SK-N-SH (cell line): ENCODE measurements around the gene OTUD4. TPM values are rescaled to one million over a fixed set of nuclear protein-coding genes. Genes with fewer than 3 reads are reported as not detected.
"Not testable (repeated sequence)": the region's sequence is repeated elsewhere in the genome, so short reads cannot be mapped to it uniquely, and the experiment has no call there.

Experiments used
- CTCF ChIA-PET: fragments of 300-600, 350-600 bp; formaldehyde crosslinking; extraction: SDS; loops from one replicate; lab custom pipeline; 2021; lab: Yijun Ruan, JAX
- POLR2A ChIA-PET: fragments of 350-600 bp; sonication (Branson Sonifier 250); formaldehyde crosslinking; extraction: SDS; loops from one replicate; lab custom pipeline; 2020; ENCODE audit warnings: antibody characterized with exemption, inconsistent platforms; lab: Yijun Ruan, JAX
- DNase-seq: peaks from one replicate; pipeline ENCODE4 v3.0.0; 2012
- H2AFZ ChIP-seq: fragments of 200-600 bp; sonication (generic); 2 replicates; pipeline ENCODE4 v1.8.1; 2016; ENCODE audit warnings: antibody characterized with exemption, mild to moderate bottlenecking, low read depth
- H3F3A ChIP-seq: fragments of 200-600 bp; sonication (generic); replicated peaks from 2 replicates; pipeline ENCODE3; 2016; ENCODE audit warnings: antibody characterized with exemption, mild to moderate bottlenecking; ENCODE audit not compliant: insufficient read depth
- H3K27ac ChIP-seq, 2 experiments: fragments of 200-500 bp in 1 of 2; fragments of 200-600 bp in 1 of 2; sonication (Bioruptor generic) in 1 of 2; sonication (generic), shearing (Covaris generic) in 1 of 2; 2 replicates each; pipeline versions ENCODE4 v1.5.1 to v1.6.1; 2014 to 2016; ENCODE audit warnings: low read depth in 2 of 2, inconsistent platforms in 1 of 2, low read length in 1 of 2, mild to moderate bottlenecking in 1 of 2, mixed read lengths in 1 of 2
- H3K27me3 ChIP-seq: fragments of 200-600 bp; sonication (generic), shearing (Covaris generic); 2 replicates; pipeline ENCODE4 v1.6.1; 2016; ENCODE audit warnings: mixed run types; ENCODE audit not compliant: insufficient read depth
- H3K36me3 ChIP-seq, 2 experiments: fragments of 200-500 bp in 1 of 2; fragments of 200-600 bp in 1 of 2; sonication (Bioruptor generic) in 1 of 2; sonication (generic) in 1 of 2; replicated peaks in 1 of 2; 2 replicates each; pipeline versions ENCODE3 to v1.5.1; 2014 to 2016; ENCODE audit warnings: low read length in 1 of 2, mild to moderate bottlenecking in 1 of 2; ENCODE audit not compliant: insufficient read depth in 2 of 2, control insufficient read depth in 1 of 2
- H3K4me1 ChIP-seq, 2 experiments: fragments of 200-500 bp in 1 of 2; fragments of 200-600 bp in 1 of 2; sonication (Bioruptor generic) in 1 of 2; sonication (generic), shearing (Covaris generic) in 1 of 2; 2 replicates each; pipeline versions ENCODE4 v1.5.1 to v1.6.1; 2014 to 2016; ENCODE audit warnings: low read depth in 1 of 2, low read length in 1 of 2, mixed run types in 1 of 2; ENCODE audit not compliant: insufficient read depth in 2 of 2, control insufficient read depth in 1 of 2
- H3K4me2 ChIP-seq: fragments of 200-600 bp; sonication (generic), shearing (Covaris generic); 2 replicates; pipeline ENCODE4 v1.6.1; 2017; ENCODE audit warnings: mixed run types
- H3K4me3 ChIP-seq, 2 experiments: fragments of 200-500 bp in 1 of 2; fragments of 200-600 bp in 1 of 2; sonication (Bioruptor generic) in 1 of 2; sonication (generic), shearing (Covaris generic) in 1 of 2; 2 replicates each; pipeline versions ENCODE4 v1.5.1 to v1.8.1; 2014 to 2016; ENCODE audit warnings: low read depth in 2 of 2, inconsistent platforms in 1 of 2, low read length in 1 of 2, mild to moderate bottlenecking in 1 of 2, mixed read lengths in 1 of 2, moderate library complexity in 1 of 2
- H3K79me2 ChIP-seq: fragments of 200-600 bp; sonication (generic); 2 replicates; pipeline ENCODE4 v1.8.1; 2017; ENCODE audit warnings: mild to moderate bottlenecking; ENCODE audit not compliant: insufficient read depth
- H3K9ac ChIP-seq: fragments of 200-600 bp; sonication (generic); 2 replicates; pipeline ENCODE4 v1.6.1; 2017; ENCODE audit warnings: mixed run types
- H3K9me2 ChIP-seq: fragments of 200-600 bp; sonication (generic); 2 replicates; pipeline ENCODE4 v1.6.1; 2017; ENCODE audit warnings: mixed run types
- H3K9me3 ChIP-seq: fragments of 200-600 bp; sonication (generic); 2 replicates; pipeline ENCODE4 v1.6.1; 2017; ENCODE audit warnings: mixed run types, mild to moderate bottlenecking, moderate library complexity
- H4K20me1 ChIP-seq: fragments of 200-600 bp; sonication (generic); 2 replicates; pipeline ENCODE4 v1.6.1; 2017; ENCODE audit warnings: mild to moderate bottlenecking, mixed run types; ENCODE audit not compliant: insufficient read depth
- CHD2 ChIP-seq: fragments of 150-350 bp; IDR thresholded peaks from 2 replicates; pipeline ENCODE4 v1.6.1; 2018; ENCODE audit warnings: low read length; ENCODE audit not compliant: partially characterized antibody
- FOXM1 ChIP-seq: IDR thresholded peaks from 2 replicates; pipeline ENCODE4 v1.4.0; 2012; ENCODE audit warnings: low read depth, mild to moderate bottlenecking
- IRF3 ChIP-seq: fragments of 150-350 bp; IDR thresholded peaks from 2 replicates; pipeline ENCODE4 v1.6.1; 2016; ENCODE audit warnings: mild to moderate bottlenecking, low read depth, low read length
- NFIC ChIP-seq: IDR thresholded peaks from 2 replicates; pipeline ENCODE4 v1.4.0; 2012; ENCODE audit warnings: borderline replicate concordance
- PBX3 ChIP-seq: IDR thresholded peaks from 2 replicates; pipeline ENCODE4; 2012
- RCOR1 ChIP-seq: fragments of 150-350 bp; IDR thresholded peaks from 2 replicates; pipeline ENCODE4 v1.6.1; 2017; ENCODE audit warnings: antibody characterized with exemption, low read length
- RFX5 ChIP-seq: IDR thresholded peaks from 2 replicates; pipeline ENCODE4 v1.6.1; 2012; ENCODE audit warnings: mild to moderate bottlenecking, improper control_type of control experiment, low read length
- TAF1 ChIP-seq: IDR thresholded peaks from 2 replicates; pipeline ENCODE4 v1.6.1; 2012; ENCODE audit warnings: low read depth, mild to moderate bottlenecking, low read length, moderate library complexity, borderline replicate concordance
- TCF12 ChIP-seq: IDR thresholded peaks from 2 replicates; pipeline ENCODE4 v1.4.0; 2012
- WGBS: methylation state at CpG from one replicate; pipeline ENCODE4 v1.1.6; 2017; ENCODE audit warnings: low lambda C conversion rate; 5-methylcytosine and 5-hydroxymethylcytosine counted together
- polyA plus RNA-seq, 3 experiments: library from polyadenylated mRNA; depleted of rRNA; stranded (reverse); fragments of >200 nt; gene quantifications; 2 replicates each; pipeline ENCODE4 v1.2.3, GENCODE V29; 2012

Gene OTUD4
- polyA plus RNA-seq, 1 of the 3 experiments (the other 2 are of a cell fraction), result 8.5 TPM

- no peak overlapping the region for H2AFZ ChIP-seq
- CTCF ChIA-PET, result interaction anchor here (0.6 to 1.4 kb wide), 4 partner anchors 23 to 463 kb away, joined by 3 read pairs; no protein-coding TSS in a partner anchor
- DNase-seq, result no peak
- no peaks in the 10 kb centered on the region for H3K27me3 ChIP-seq
- H3K9ac ChIP-seq, result no peak overlapping the region
- 93% methylated on average over 1 of the region's 1 CpG for WGBS
- H3K9me3 ChIP-seq, result no peaks in the 10 kb centered on the region
- POLR2A ChIA-PET, result no interaction called here
- no peaks in the 10 kb centered on the region for H3K4me1 ChIP-seq
- peaks cover 3% of the 10 kb centered on the region; the same call in 1 of the 2 replicates for H3K79me2 ChIP-seq
- no peaks in the 10 kb centered on the region for H3K9me2 ChIP-seq
- H3K4me2 ChIP-seq, result no peak overlapping the region
- H3K27ac ChIP-seq, result no peak overlapping the region
- no peaks in the 10 kb centered on the region for H3F3A ChIP-seq
- no peak overlapping the region for H3K4me3 ChIP-seq
- peaks cover 54 to 70% of the 10 kb centered on the region in 2 experiments for H3K36me3 ChIP-seq
- H4K20me1 ChIP-seq, result no peaks in the 10 kb centered on the region
- TF ChIP-seq TCF12 (no peak), NFIC (no peak), PBX3 (no peak), RCOR1 (no peak), CHD2 (no peak), FOXM1 (no peak)
- TF ChIP-seq, all 33 proteins: peak for 0
Measured at GRCh38 chr4:145153904-145154298, 26.5 kb downstream of the OTUD4 start.

- Histone ChIP-seq H3K27ac (no peak overlapping the region), H3K36me3 (peaks cover 55 to 69% of the 10 kb centered on the region in 2 experiments), H3K27me3 (no peaks in the 10 kb centered on the region), H4K20me1 (no peaks in the 10 kb centered on the region)
- DNase-seq, result no peak
- no peak for TF ChIP-seq IRF3
- TF ChIP-seq, all 33 proteins: peak for 0
- Histone ChIP-seq H3K4me3 (no peak overlapping the region), H3K79me2 (peaks cover 3% of the 10 kb centered on the region; the same call in 1 of the 2 replicates), H3F3A (no peaks in the 10 kb centered on the region), H3K4me2 (no peak overlapping the region), H3K4me1 (no peaks in the 10 kb centered on the region), H2AFZ (no peak overlapping the region), H3K9ac (no peak overlapping the region), H3K9me3 (no peaks in the 10 kb centered on the region), H3K9me2 (no peaks in the 10 kb centered on the region)
- ChIA-PET CTCF (interaction anchor here (0.9 to 1.4 kb wide), 3 partner anchors 14 to 26 kb away, joined by 3 read pairs; no protein-coding TSS in a partner anchor), POLR2A (no interaction called here)
- WGBS, result 94% methylated on average over 2 of the region's 2 CpGs
Measured at GRCh38 chr4:145153181-145153903, 27.0 kb downstream of the OTUD4 start.

- Histone ChIP-seq H3K9ac (no peak overlapping the region), H3K79me2 (no peaks in the 10 kb centered on the region), H3K4me3 (no peak overlapping the region), H3K36me3 (peaks cover 81 to 83% of the 10 kb centered on the region in 2 experiments), H3K4me2 (no peak overlapping the region), H3K4me1 (no peaks in the 10 kb centered on the region), H4K20me1 (no peaks in the 10 kb centered on the region), H3K27me3 (no peaks in the 10 kb centered on the region), H3K9me2 (no peaks in the 10 kb centered on the region), H3K9me3 (no peaks in the 10 kb centered on the region), H2AFZ (no peak overlapping the region), H3F3A (no peaks in the 10 kb centered on the region), H3K27ac (no peak overlapping the region)
- TF ChIP-seq FOXM1, result no peak
- no peak for TF ChIP-seq RFX5
- no peak for TF ChIP-seq TAF1
- POLR2A ChIA-PET, result no interaction called here
- WGBS, result 92% methylated on average over 3 of the region's 3 CpGs
- no peak for DNase-seq
- CTCF ChIA-PET, result no interaction called here
Measured at GRCh38 chr4:145148980-145149379, 31.4 kb downstream of the OTUD4 start.

GRCh38 chr4:145136219-145136618 is 44.2 kb downstream of the OTUD4 start:
- H3K27me3 ChIP-seq, H3K4me3 ChIP-seq, H3F3A ChIP-seq, H3K27ac ChIP-seq, H2AFZ ChIP-seq, H3K9me2 ChIP-seq, H3K79me2 ChIP-seq, CTCF ChIA-PET, DNase-seq, H3K9ac ChIP-seq, POLR2A ChIA-PET, H3K4me2 ChIP-seq, H4K20me1 ChIP-seq, H3K9me3 ChIP-seq, H3K4me1 ChIP-seq: not testable (repeated sequence)
- peaks cover 45 to 60% of the 10 kb centered on the region in 2 experiments for H3K36me3 ChIP-seq
- WGBS, result 85% methylated on average over 1 of the region's 1 CpG
